ENCODE data around the gene OR6V1. TPM values are rescaled to one million over a fixed set of nuclear protein-coding genes. Genes with fewer than 3 reads are reported as not detected.

OR6V1 gene, protein sequence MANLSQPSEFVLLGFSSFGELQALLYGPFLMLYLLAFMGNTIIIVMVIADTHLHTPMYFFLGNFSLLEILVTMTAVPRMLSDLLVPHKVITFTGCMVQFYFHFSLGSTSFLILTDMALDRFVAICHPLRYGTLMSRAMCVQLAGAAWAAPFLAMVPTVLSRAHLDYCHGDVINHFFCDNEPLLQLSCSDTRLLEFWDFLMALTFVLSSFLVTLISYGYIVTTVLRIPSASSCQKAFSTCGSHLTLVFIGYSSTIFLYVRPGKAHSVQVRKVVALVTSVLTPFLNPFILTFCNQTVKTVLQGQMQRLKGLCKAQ
- total RNA-seq (2013; cell fraction: nucleolus; rRNA removed) = not detected in 2 replicates
- not detected in 2 replicates for total RNA-seq (2014; rRNA removed)
- not detected in 2 replicates for total RNA-seq (2014; rRNA removed; fragmentation: Illumina TruSeq; extraction: Trizol)
- total RNA-seq (2021) = not detected in 2 replicates
- polyA plus RNA-seq (2011; ENCODE audit: low read depth) = not detected
- polyA plus RNA-seq (2011; rRNA removed) = not detected in 2 replicates
- polyA plus RNA-seq (2011; cell fraction: cytosol; rRNA removed) = not detected in 2 replicates
- not detected in 2 replicates for polyA plus RNA-seq (2011; cell fraction: nucleus; rRNA removed)
- polyA plus RNA-seq (2012) = not detected in 2 replicates
- polyA plus RNA-seq (2014; fragmentation: Illumina TruSeq; extraction: Trizol) = not detected in 2 replicates
- not detected for polyA plus RNA-seq (2014; fragmentation: Nextera tagmentation; extraction: Ambion mirVana)
- polyA plus RNA-seq (2014; rRNA removed) = not detected in 2 replicates
- not detected for polyA plus RNA-seq (2016; fragmentation: Nextera tagmentation; extraction: Ambion mirVana)
- not detected in 2 replicates for polyA minus RNA-seq (2011; rRNA and poly(A)+ RNA removed)
- not detected in 2 replicates for polyA minus RNA-seq (2011; cell fraction: cytosol; rRNA and poly(A)+ RNA removed)
- not detected in 2 replicates for polyA minus RNA-seq (2011; cell fraction: nucleus; rRNA and poly(A)+ RNA removed)
- Bru-seq, nascent RNA = not detected
- BruChase-seq, experiment 1, labeled RNA remaining after a 6-hour chase = not detected
- BruChase-seq, experiment 2, labeled RNA remaining after a 2-hour chase = not detected
- long read RNA-seq, experiment 1 = 0 reads
- long read RNA-seq, experiment 2 = 0 reads

DNA sequence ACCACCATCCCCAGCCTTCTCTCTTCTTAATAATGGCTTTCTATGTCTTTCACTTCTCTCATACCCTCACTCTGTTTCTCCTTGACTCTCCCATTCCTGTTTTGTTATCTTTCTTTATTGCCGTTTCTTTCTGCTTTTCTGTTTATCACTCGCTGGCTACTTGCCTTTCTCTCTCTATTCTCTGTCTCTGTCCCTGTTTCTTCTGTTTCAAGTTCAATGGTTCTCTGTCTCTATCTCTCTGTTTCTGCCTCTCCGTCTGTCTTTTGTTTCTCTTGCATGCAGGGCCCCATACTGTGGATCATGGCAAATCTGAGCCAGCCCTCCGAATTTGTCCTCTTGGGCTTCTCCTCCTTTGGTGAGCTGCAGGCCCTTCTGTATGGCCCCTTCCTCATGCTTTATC lies at the start of gene OR6V1:
OR6V1 (plus strand) TSS at position 301 of the 400 bp plus-strand sequence; CDS start at position 301, 0 bp downstream.
- FAIRE-seq (no peak), DNase-seq (ENCODE audit: low read depth, low spot score) (no peak), ATAC-seq (no peak)
- Histone ChIP-seq H3K4me3 (no peak within 1 kb of the TSS), H3K9me3 (replicated peaks; ENCODE audit: control insufficient read depth, insufficient read depth, low read length) (no peaks in the 10 kb centered on the region), H3K4me1 (ENCODE audit: control insufficient read depth, insufficient read depth, low read length) (no peaks in the 10 kb centered on the region), H3K4me2 (ENCODE audit: control insufficient read depth, insufficient read depth) (no peak within 1 kb of the TSS), H3K27me3 (replicated peaks in 1 of 2; ENCODE audit: control insufficient read depth in 2 of 2, insufficient read depth in 2 of 2, low read length in 1 of 2) (no peaks in the 10 kb centered on the region; a peak in 1 of 4 replicates), H3K9ac (ENCODE audit: control insufficient read depth, insufficient read depth, low read length) (no peak within 1 kb of the TSS), H3K27ac (ENCODE audit: control insufficient read depth, insufficient read depth) (no peak within 1 kb of the TSS), H3K36me3 (ENCODE audit: control insufficient read depth in 2 of 2, insufficient read depth in 2 of 2, low read length in 1 of 2) (no peaks in the 10 kb centered on the region), H4K20me1 (ENCODE audit: control insufficient read depth, insufficient read depth) (no peaks in the 10 kb centered on the region), H3K79me2 (ENCODE audit: control insufficient read depth, insufficient read depth, low read length) (no peaks in the 10 kb centered on the region), H2AFZ (ENCODE audit: control insufficient read depth, low read depth, low read length) (no peak within 1 kb of the TSS)
- BruUV-seq (replicated peaks) = no TSS peak
- RAD21 ChIA-PET (ENCODE audit: unreplicated experiment) = no interaction called here
- SMC1A ChIA-PET (ENCODE audit: uncharacterized antibody, unreplicated experiment) = interaction anchor here (1.2 kb wide), 1 partner anchor 10 kb away, joined by 3 read pairs; no protein-coding TSS in a partner anchor
- CTCF ChIA-PET = interaction anchor here (0.6 kb wide), 1 partner anchor 424 kb away, joined by 3 read pairs; no protein-coding TSS in a partner anchor
- intact Hi-C loops (cut with micrococcal nuclease; ENCODE audit: unreplicated experiment) = loop anchor here (5.0 kb wide), 1 partner anchor 1000 kb away; no protein-coding TSS in a partner anchor
- in situ Hi-C loops (cut with MboI) = no loop called here
- WGBS (ENCODE audit: insufficient coverage, insufficient replicate concordance, low lambda C conversion rate, missing lambda C conversion rate) = 51% methylated on average over 4 of the region's 4 CpGs
- POLR2A ChIA-PET = no interaction called here
- no peak for TF ChIP-seq NR2C1 (IDR thresholded peaks at IDR 0.05)
- TF ChIP-seq PAX5 (IDR thresholded peaks at IDR 0.05; ENCODE audit: borderline replicate concordance, low read depth, low read length) = no peak
- no peak for TF ChIP-seq EED (IDR thresholded peaks at IDR 0.05; ENCODE audit: low read depth)
- no peak for TF ChIP-seq EP300 (IDR thresholded peaks at IDR 0.05; ENCODE audit: borderline replicate concordance in 1 of 2, control insufficient read depth in 1 of 2, low read depth in 2 of 2, low read length in 2 of 2)
- TF ChIP-seq, protein P1, sequence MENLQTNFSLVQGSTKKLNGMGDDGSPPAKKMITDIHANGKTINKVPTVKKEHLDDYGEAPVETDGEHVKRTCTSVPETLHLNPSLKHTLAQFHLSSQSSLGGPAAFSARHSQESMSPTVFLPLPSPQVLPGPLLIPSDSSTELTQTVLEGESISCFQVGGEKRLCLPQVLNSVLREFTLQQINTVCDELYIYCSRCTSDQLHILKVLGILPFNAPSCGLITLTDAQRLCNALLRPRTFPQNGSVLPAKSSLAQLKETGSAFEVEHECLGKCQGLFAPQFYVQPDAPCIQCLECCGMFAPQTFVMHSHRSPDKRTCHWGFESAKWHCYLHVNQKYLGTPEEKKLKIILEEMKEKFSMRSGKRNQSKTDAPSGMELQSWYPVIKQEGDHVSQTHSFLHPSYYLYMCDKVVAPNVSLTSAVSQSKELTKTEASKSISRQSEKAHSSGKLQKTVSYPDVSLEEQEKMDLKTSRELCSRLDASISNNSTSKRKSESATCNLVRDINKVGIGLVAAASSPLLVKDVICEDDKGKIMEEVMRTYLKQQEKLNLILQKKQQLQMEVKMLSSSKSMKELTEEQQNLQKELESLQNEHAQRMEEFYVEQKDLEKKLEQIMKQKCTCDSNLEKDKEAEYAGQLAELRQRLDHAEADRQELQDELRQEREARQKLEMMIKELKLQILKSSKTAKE (IDR thresholded peaks at IDR 0.05; ENCODE audit: low read depth, poor library complexity, severe bottlenecking) = no peak
- no peak for TF ChIP-seq HDAC2 (IDR thresholded peaks at IDR 0.05)
- TF ChIP-seq NRF1 (conservative IDR thresholded peaks at IDR 0.05; ENCODE audit: low read depth, low read length) = no peak
- no peak for TF ChIP-seq CBX3 (IDR thresholded peaks at IDR 0.05; ENCODE audit: borderline replicate concordance, low read depth)
- TF ChIP-seq, protein P2, sequence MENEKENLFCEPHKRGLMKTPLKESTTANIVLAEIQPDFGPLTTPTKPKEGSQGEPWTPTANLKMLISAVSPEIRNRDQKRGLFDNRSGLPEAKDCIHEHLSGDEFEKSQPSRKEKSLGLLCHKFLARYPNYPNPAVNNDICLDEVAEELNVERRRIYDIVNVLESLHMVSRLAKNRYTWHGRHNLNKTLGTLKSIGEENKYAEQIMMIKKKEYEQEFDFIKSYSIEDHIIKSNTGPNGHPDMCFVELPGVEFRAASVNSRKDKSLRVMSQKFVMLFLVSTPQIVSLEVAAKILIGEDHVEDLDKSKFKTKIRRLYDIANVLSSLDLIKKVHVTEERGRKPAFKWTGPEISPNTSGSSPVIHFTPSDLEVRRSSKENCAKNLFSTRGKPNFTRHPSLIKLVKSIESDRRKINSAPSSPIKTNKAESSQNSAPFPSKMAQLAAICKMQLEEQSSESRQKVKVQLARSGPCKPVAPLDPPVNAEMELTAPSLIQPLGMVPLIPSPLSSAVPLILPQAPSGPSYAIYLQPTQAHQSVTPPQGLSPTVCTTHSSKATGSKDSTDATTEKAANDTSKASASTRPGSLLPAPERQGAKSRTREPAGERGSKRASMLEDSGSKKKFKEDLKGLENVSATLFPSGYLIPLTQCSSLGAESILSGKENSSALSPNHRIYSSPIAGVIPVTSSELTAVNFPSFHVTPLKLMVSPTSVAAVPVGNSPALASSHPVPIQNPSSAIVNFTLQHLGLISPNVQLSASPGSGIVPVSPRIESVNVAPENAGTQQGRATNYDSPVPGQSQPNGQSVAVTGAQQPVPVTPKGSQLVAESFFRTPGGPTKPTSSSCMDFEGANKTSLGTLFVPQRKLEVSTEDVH (IDR thresholded peaks at IDR 0.05; ENCODE audit: low read depth, partially characterized antibody) = no peak
- TF ChIP-seq, protein P3, sequence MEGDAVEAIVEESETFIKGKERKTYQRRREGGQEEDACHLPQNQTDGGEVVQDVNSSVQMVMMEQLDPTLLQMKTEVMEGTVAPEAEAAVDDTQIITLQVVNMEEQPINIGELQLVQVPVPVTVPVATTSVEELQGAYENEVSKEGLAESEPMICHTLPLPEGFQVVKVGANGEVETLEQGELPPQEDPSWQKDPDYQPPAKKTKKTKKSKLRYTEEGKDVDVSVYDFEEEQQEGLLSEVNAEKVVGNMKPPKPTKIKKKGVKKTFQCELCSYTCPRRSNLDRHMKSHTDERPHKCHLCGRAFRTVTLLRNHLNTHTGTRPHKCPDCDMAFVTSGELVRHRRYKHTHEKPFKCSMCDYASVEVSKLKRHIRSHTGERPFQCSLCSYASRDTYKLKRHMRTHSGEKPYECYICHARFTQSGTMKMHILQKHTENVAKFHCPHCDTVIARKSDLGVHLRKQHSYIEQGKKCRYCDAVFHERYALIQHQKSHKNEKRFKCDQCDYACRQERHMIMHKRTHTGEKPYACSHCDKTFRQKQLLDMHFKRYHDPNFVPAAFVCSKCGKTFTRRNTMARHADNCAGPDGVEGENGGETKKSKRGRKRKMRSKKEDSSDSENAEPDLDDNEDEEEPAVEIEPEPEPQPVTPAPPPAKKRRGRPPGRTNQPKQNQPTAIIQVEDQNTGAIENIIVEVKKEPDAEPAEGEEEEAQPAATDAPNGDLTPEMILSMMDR (IDR thresholded peaks at IDR 0.05 in 2 of 3, conservative IDR thresholded peaks at IDR 0.05 in 1 of 3; ENCODE audit: control insufficient read depth in 2 of 3, extremely low read depth in 1 of 3, insufficient read depth in 1 of 3, low read depth in 3 of 3, low read length in 3 of 3) = no peak
- TF ChIP-seq RAD21 (IDR thresholded peaks at IDR 0.05; ENCODE audit: insufficient read depth, low read depth, low read length) = no peak
- no peak for TF ChIP-seq TARDBP (IDR thresholded peaks at IDR 0.05; ENCODE audit: borderline replicate concordance)
- TF ChIP-seq SMARCA5 (IDR thresholded peaks at IDR 0.05) = no peak
- no peak for TF ChIP-seq MEF2A (IDR thresholded peaks at IDR 0.05; ENCODE audit: insufficient read depth, low read depth, low read length)
